ACHN (cell line): Measurements from ENCODE around the gene NOTCH2.
A peak's percentile ranks its signal among the peaks of the same experiment; 100 is the strongest.
"Not testable (repeated sequence)": the region's sequence is repeated elsewhere in the genome, so short reads cannot be mapped to it uniquely, and the experiment has no call there.

Experiments
- DNase-seq: peaks from one replicate; pipeline ENCODE4 v3.0.0-alpha.2; 2015
- in situ Hi-C: cut with HindIII; loops from 2 replicates; pipeline ENCODE4 v1.10.0; 2017; ENCODE audit warnings: low sequenced_read_pairs, low pct_ligation_motif_present, low pct_unique_long_range_greater_than_20kb

NOTCH2 gene

DNA sequence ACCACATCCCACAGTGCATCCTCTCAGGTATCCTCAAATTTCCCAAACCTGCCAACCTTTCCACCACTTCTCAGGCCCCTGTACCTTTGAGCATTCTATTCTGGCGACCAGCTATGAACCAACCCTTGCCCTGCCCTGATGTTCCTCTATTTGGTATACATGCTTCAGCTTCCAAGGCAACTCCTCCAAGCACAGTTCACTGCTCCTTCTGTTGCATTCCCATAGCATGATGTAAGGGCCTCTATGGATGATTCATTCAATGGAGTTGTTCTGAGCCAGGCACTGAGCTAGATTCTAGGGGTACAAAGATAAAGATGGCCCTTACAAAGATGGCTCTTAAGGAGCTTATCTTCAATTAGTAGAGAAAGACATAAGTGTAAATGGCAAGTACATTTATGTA lies 21.4 kb upstream of the NOTCH2 start:
- in situ Hi-C loops, DNase-seq: not testable (repeated sequence)

DNA sequence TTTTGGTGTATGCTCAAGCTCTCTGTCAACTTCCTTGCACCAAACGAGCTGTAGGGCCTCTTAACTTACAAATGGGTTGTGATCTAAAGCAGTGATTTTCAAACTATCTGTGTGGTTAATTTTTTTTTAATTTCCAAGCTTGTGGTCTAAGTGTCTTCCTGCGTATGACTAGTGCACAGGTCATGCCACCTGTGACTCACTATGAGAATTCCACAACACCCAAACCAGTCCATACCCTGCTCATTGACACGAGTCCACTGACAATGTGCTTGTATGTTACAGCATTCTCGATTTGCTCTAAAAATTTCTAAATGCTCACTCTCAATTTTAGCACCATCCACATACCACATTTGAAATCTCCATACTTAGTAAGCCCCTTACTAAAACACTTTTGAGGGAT lies 18.5 kb upstream of the NOTCH2 start:
- DNase-seq: peak; percentile 84
- in situ Hi-C loops: not testable (repeated sequence)

DNA sequence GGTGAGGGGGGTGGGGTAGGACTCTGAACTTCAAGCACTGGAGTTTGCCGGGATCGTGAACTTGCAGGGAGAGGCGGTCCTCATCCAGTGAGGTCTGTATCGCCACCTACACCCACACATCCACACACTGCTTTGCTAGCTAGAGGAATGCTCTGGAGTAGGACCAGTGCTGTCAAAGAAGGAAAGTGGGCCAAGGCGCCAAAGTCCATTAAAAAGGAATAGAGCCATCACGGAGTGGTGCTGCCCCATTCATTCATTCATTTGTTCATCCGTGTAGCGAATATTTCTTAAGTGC lies 405 bp upstream of the NOTCH2 start:
- DNase-seq, in situ Hi-C loops: not testable (repeated sequence)

DNA sequence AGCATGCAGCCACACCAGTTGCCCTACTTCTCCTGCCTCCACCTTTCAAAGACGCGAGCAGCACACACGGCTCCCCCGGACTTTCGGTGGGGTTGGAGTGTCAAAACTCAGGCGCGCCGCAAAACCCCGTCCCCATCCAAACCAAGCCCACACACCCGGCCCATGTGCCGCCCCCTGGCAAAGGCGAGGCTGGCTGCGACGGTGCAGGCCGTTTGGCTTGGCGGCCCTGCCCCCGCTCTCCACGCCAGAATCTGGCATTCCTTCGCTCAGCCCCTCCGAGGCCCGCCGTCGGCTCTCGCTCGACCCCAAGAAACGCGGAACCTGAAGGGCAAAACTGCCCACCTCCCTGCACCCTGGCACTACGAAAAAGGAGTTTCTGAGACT lies 787 bp downstream of the NOTCH2 start:
- DNase-seq, in situ Hi-C loops: not testable (repeated sequence)

DNA sequence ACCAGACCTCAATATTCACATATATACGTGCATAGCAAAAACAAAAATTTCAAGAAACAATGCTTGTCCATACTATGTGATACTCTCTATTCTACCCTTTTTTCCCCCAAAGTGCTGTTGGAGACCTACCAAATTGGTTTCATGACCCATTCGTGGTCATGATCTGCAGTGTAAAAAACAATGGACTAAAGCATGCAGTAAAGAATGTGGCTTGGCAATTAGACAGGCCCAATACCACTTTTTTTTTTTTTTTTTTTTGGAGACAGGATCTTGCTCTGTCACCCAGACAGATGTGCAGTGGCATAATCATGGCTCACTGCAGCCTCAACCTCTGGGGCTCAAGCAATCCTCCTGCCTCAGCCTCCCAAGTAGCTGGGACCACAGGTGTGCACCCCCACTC lies 21.3 kb downstream of the NOTCH2 start:
- in situ Hi-C loops, DNase-seq: not testable (repeated sequence)

DNA sequence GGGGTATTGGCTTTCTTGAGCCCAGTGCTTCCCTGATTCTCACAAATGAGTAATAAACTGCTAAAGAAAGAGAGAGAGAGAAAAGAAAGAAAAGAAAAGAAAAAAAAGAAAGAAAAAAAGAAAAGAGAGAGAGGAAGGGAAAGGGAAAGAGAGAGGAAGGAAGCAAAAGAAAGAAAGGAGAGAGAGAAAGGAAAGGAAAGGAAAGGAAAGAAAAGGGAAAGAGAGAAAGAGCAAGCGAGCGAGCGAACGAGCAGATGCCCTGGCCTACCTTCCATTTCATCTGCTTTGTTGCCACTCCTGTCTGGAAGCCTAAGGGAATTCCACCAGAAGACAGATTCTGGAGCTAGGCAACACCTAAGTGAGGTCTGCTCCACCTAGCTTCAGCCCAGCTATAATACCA lies 27.7 kb downstream of the NOTCH2 start:
- DNase-seq, in situ Hi-C loops: not testable (repeated sequence)

DNA sequence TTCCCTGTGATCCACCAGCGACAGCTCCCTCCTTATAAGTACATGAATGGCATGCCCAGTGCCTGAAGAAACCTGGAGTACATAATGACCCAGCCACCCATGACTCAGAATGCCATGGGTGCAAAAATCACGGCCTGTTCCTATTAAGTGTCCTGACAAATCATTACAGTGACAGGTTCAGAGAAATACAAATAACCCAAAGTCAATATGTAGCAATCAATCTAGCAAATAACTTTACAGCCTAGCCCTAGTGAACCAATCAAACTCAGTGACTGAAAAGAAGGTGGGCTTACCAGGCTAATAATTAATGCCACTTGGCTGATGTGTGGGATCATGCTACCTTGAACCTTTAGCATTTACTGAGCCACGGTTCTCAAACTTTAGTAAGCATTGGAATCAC lies 37.2 kb downstream of the NOTCH2 start:
- in situ Hi-C loops: not testable (repeated sequence)

DNA sequence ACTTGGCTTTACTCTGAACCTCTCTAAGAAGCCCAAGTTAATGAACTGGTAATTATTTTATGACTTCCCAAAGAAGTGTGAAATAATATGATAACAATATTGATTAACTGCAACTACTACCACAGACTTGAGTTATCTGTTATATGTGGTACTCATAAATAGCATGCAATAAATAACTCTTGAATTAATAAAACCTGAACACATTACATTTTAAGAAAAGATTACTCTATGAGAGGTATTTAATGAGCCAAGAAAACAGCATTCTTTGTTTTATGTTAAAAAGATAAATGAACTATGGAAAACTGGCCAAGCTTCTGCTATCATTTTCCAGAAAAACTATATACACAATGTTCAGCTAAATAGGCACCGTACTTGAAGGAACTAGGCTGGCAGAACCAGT lies 45.7 kb downstream of the NOTCH2 start:
- DNase-seq, in situ Hi-C loops: not testable (repeated sequence)

More for the DNA sequence above, 37.2 kb downstream of the NOTCH2 start:
- not testable (repeated sequence) for DNase-seq

DNA sequence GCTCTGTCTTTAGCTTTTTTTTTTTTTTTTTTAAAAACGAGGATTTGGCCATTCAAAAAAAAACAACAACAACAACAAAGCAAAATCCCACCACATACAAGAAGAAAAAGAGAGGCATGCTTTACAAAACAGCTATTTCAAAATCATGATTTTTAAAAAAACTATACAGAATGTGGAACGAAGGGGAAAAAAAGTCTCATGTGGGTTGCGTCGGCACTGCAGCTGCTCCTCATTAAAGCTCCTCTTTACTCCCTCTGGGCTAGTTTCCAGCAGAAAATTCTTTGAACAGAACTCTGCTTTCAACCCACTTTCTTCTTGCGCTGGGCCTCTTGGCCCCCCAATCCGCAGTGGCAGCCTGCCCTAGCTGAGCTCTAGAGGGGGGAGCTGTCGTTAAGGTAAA lies 54.5 kb downstream of the NOTCH2 start:
- in situ Hi-C loops, DNase-seq: not testable (repeated sequence)

DNA sequence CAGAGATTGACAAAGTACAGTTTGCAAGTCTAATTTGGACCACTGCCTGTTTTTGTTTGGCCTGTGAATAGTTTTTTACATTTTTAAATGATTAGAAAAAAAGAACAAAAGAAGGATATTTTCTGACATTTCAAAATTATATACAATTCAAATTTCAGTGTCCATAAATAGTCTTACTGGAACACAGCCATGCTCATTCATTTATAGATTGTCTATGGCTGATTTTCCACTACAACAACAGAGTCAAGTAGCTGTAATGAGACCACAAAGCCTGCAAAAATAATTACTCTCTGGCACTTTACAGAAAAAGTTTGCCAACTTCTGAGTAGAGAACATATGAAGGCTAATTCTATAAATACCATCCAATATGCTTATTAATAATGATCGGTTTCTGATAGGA lies 61.1 kb downstream of the NOTCH2 start:
- in situ Hi-C loops: not testable (repeated sequence)

DNA sequence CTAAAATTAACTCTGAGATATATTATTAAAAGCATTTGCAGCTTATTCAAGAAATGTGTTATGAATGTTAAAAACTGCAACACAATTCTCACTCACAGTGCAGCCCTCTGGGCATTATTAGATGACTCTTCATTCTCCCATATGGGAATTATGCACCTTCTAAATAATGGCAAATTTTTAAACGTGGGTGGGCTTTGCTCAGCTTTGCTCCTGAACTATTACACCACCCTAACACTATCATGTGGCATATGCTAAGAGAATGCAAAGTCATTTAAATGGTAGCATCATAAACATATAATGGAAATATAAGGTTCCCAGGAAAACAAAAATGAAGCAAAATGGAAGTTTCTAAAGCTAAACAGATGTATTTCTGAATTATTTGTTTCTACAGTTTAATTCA lies 61.6 kb downstream of the NOTCH2 start:
- in situ Hi-C loops, DNase-seq: not testable (repeated sequence)

More for the DNA sequence above, 61.1 kb downstream of the NOTCH2 start:
- DNase-seq: not testable (repeated sequence)

DNA sequence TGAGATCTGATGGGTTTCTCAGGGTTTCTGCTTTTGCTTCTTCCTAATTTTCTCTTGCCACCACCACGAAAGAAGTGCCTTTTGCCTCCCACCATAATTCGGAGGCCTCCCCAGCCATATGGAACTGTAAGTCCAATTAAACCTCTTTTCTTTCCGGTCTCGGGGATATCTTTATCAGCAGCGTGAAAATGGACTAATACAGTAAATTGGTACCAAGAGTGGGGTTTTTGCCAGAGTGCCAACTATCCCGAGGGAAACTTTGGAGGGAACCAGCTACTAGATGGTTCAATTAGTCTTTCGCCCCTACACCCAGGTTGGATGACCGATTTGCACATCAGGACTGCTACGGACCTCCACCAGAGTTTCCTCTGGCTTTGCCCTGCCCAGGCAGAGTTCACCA lies 68.4 kb downstream of the NOTCH2 start:
- DNase-seq, in situ Hi-C loops: not testable (repeated sequence)

DNA sequence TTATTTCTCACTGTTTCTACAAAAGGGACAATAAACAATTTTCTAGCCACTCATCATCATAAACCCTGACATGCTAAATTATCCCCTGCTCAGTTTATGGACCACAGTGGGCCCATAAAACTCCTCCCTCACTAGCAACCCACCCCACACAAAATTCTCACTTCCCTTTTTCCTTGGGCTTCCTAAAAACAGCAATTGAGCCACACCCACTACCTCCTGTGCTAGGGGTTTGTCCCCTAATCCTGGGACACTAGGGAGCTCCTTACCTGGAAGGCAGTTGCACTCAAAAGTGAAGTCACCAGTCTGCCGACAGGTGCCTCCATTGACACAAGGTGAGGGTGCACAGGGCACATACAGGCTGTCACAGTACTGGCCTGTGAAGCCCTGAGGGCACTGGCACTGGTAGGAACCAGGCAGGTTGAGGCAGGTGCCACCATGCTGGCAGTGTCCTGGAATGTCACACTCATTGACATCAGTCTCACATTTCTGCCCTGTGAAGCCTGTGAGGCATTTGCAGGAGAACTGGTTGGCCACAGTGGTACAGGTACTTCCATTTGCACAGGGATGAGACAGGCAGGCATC lies 72.6 kb downstream of the NOTCH2 start:
- in situ Hi-C loops, DNase-seq: not testable (repeated sequence)

DNA sequence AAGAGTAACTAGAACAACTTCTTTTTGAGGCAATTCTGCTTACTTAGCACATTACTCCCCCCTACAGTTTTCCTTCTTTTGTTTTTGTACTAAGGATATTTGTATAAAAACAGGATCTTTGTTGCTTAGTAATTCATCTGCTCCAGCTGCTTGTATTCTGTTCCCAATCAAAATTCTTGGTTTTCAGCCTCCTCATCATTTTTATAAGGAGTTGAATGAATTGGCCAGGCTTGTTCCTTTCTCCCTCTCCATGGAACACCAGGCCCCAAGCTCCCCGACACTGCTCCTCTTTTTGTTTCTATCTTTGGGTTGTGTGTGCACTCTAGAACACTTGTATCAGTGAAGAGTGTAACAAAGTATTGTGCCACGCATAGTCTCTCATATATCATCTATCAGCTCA lies 73.5 kb downstream of the NOTCH2 start:
- in situ Hi-C loops, DNase-seq: not testable (repeated sequence)

DNA sequence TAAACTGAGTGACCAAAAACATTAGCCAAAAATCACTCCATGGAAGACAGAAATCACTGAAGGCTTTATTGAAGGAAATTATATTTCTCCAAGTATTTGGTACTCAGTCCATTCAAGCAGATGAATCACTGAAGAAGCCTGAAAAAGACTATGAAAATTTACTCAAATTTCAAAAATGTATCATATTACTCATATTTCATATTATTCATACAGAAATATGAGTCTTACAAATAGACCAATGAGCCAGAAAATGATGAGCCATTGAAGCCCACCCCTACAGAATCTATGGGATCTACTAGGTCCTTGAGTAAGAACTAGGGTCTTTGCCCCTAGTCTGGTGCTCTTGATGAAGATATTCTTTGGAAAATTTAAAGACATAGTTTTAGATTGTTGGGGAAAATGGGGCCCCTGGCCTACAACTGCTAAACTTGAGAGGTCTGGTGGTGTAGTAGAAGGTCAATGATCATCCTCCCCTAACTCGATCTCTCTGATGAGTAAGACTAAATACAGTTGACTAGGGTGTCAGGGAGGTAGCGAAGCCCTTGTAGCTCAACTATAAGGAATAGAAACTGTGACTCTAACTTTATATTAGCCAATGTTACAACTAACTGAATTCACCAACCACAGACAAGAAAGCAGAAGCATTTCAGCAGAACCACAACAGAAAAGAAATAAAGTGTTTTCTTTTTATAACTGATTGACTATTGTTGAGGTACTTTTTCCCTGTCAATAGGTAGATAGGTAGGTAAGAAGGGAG lies 81.0 kb downstream of the NOTCH2 start:
- DNase-seq: no peak
- in situ Hi-C loops: no loop called here

DNA sequence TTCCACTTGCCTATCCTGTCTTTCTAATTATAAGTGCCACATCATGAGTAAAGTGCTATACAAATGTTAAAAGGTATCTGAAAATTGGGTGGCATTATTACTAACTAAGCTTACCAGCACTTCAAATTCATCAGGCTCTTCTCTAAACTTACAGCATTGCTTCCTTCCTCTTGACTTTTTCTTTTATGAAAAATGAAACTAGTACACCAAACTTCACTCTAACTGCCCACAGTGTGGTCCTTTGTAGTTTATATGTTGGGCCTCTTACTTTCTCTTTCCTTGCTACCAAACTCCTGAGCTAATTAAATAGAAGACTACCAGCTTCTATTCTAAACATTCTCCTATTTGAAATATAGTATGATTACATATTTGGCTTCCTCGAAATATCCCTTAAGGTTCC lies 81.8 kb downstream of the NOTCH2 start:
- no peak for DNase-seq
- in situ Hi-C loops: no loop called here

DNA sequence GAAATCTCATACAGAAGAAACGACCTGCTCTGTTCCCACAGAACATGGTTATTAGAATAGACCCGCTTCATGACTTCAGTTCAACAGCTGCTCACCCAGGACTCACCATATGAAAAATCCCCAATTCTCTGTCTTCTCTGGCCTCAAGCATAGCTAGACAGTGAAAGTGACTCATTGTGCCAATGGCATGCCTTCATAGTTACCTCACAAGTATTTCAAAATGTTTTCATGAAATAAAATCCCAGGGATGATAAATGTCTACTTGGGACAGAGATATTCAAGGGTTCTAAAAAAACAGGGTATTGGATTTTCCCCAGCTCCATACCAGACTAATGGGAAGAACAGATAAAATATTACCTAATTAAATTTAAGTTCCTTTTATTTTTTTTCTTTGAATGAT lies 82.3 kb downstream of the NOTCH2 start:
- in situ Hi-C loops: no loop called here
- DNase-seq: peak; percentile 69

DNA sequence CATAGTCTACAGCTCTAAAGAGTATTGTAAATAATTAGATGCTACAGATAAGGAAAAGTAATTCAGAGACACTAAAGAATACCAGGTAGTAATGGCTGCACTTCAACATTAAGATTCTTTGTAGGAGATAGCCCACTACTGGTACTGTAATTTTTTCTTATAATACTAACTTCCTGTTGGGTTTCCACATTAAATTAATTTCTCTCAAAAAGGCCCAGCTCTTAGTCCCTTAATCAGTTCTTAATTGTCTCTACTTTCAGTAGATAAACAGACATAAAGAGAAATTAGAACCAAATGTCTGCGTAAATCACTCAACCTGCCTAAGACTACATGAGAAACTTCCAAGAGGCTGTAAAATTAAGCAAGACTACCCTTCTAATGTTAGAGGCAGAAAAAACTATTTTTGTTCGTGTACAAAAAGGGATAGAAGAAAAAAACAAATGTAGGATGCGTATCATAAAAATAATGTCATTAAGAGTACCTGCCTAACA lies 83.4 kb downstream of the NOTCH2 start:
- in situ Hi-C loops: no loop called here
- no peak for DNase-seq

DNA sequence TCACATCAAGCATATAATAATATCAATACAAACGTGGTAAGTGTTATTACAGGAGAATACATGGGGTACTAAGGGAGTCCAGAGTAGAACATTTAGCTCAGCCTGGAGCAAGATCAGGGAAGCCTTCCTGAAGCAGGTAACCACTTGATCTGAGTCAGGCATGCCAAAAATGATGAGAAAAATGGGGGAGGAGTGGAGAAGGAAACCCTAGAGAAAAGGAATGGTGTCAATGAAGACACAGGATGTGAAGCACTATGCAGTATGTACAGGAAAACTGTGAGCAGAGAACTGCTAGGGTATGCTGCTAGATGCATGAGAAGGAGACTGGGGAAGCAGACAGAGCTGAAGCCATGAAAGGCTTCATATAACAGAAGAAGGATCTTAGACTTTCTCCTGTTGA lies 84.7 kb downstream of the NOTCH2 start:
- no peak for DNase-seq
- in situ Hi-C loops: no loop called here
